HCT116 (cell line): ENCODE data around the gene VSNL1.

Source experiments
- EZH2 ChIP-seq: fragments of 200-600 bp; sonication (generic); IDR thresholded peaks from 2 replicates; pipeline ENCODE4 v1.6.1; 2017; ENCODE audit warnings: antibody characterized with exemption, mixed run types
- POLR2A ChIP-seq: IDR thresholded peaks from 2 replicates; pipeline ENCODE4 v1.7.0; 2011; ENCODE audit warnings: borderline replicate concordance; ENCODE audit not compliant: insufficient read depth, insufficient read length; ENCODE audit errors: extremely low read depth
- POLR2AphosphoS5 ChIP-seq: IDR thresholded peaks from 2 replicates; pipeline ENCODE4 v1.6.1; 2011; ENCODE audit warnings: mild to moderate bottlenecking, low read depth, low read length, moderate library complexity
- RAD21 ChIP-seq: IDR thresholded peaks from 2 replicates; pipeline ENCODE4 v1.6.1; 2012; ENCODE audit warnings: low read depth, mild to moderate bottlenecking
- YY1 ChIP-seq: IDR thresholded peaks from 2 replicates; pipeline ENCODE4 v1.6.1; 2011; ENCODE audit warnings: low read length, low read depth, moderate library complexity, mild to moderate bottlenecking; ENCODE audit not compliant: insufficient replicate concordance; ENCODE audit errors: extremely low read depth
- TF ChIP-seq, protein P1 (sequence below), 3 experiments: fragments of 200-600 bp in 1 of 3; sonication (generic) in 1 of 3; IDR thresholded peaks in 2 of 3; conservative IDR thresholded peaks in 1 of 3; 2 replicates each; pipeline ENCODE4 v1.5.1; 2012 to 2017; ENCODE audit warnings: low read depth in 2 of 3, low read length in 2 of 3, antibody characterized with exemption in 1 of 3, borderline replicate concordance in 1 of 3, control low read depth in 1 of 3, mild to moderate bottlenecking in 1 of 3, mixed read lengths in 1 of 3, mixed run types in 1 of 3, moderate library complexity in 1 of 3; ENCODE audit not compliant: insufficient read depth in 1 of 3
- TF ChIP-seq, protein P2 (sequence below): IDR thresholded peaks from 2 replicates; pipeline ENCODE4 v1.6.1; 2012
- TF ChIP-seq, protein P3 (sequence below): IDR thresholded peaks from 2 replicates; pipeline ENCODE4 v1.6.1; 2011; ENCODE audit warnings: mild to moderate bottlenecking, low read length, moderate library complexity; ENCODE audit not compliant: insufficient replicate concordance; ENCODE audit errors: extremely low read depth

DNA sequence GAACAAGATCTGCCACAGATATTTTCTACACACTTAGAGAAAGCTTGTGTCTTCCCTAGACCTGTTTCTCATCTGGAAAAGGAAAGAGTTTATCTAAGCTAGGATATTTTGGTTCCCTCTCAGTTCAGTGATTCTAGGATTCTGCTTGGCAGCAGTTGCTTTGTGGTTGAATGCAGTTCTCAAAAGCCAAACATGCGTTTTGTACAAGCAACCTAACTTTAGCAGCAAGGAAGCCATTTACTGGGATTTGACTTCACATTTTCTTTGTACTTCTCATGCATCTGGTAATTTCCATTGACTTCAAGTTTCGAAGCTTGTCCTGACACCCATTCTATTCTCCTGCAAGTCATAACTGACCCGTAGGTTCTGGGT is 33.3 kb downstream of the VSNL1 start:
- TF ChIP-seq, protein P1, sequence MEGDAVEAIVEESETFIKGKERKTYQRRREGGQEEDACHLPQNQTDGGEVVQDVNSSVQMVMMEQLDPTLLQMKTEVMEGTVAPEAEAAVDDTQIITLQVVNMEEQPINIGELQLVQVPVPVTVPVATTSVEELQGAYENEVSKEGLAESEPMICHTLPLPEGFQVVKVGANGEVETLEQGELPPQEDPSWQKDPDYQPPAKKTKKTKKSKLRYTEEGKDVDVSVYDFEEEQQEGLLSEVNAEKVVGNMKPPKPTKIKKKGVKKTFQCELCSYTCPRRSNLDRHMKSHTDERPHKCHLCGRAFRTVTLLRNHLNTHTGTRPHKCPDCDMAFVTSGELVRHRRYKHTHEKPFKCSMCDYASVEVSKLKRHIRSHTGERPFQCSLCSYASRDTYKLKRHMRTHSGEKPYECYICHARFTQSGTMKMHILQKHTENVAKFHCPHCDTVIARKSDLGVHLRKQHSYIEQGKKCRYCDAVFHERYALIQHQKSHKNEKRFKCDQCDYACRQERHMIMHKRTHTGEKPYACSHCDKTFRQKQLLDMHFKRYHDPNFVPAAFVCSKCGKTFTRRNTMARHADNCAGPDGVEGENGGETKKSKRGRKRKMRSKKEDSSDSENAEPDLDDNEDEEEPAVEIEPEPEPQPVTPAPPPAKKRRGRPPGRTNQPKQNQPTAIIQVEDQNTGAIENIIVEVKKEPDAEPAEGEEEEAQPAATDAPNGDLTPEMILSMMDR (IDR thresholded peaks at IDR 0.05 in 2 of 3, conservative IDR thresholded peaks at IDR 0.05 in 1 of 3; ENCODE audit: borderline replicate concordance in 1 of 3, insufficient read depth in 1 of 3, low read depth in 2 of 3, low read length in 2 of 3), result no peak
- TF ChIP-seq RAD21 (no peak), POLR2A (no peak), YY1 (no peak), EZH2 (no peak), POLR2AphosphoS5 (no peak)
- TF ChIP-seq, protein P2, sequence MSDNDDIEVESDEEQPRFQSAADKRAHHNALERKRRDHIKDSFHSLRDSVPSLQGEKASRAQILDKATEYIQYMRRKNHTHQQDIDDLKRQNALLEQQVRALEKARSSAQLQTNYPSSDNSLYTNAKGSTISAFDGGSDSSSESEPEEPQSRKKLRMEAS, result no peak
- TF ChIP-seq, protein P3, sequence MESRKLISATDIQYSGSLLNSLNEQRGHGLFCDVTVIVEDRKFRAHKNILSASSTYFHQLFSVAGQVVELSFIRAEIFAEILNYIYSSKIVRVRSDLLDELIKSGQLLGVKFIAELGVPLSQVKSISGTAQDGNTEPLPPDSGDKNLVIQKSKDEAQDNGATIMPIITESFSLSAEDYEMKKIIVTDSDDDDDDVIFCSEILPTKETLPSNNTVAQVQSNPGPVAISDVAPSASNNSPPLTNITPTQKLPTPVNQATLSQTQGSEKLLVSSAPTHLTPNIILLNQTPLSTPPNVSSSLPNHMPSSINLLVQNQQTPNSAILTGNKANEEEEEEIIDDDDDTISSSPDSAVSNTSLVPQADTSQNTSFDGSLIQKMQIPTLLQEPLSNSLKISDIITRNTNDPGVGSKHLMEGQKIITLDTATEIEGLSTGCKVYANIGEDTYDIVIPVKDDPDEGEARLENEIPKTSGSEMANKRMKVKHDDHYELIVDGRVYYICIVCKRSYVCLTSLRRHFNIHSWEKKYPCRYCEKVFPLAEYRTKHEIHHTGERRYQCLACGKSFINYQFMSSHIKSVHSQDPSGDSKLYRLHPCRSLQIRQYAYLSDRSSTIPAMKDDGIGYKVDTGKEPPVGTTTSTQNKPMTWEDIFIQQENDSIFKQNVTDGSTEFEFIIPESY, result no peak
